Measurements from ENCODE around the gene EXOC3. TPM values are rescaled to one million over a fixed set of nuclear protein-coding genes. Genes with fewer than 3 reads are reported as not detected.

EXOC3 gene
- total RNA-seq, 3 donors from 2014 or later (not counting 1 experiment from before 2014, with no cell fraction given) = 89.6 to 99.9 (median 96.3) TPM

DNA sequence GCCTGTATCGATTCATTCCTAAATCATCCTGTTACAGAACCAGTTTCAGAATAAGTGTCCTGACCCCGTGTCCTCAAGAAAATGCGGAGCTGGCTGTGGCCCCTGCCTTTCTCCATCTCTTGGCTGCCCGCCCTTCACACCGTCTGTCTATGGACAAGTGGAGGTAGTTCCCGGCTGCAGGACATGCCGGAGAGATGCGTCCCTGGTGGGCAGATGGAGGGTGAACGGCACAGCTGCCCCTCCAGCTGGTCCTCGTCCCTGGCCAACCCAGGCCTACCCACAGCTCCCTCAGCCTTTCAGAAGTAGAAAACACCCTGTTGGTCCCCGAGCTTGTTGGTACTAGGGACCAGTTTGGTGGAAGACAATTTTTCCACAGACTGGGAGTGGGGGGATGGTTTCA is 14.8 kb upstream of the EXOC3 start:
- ATAC-seq = no peak
- peaks cover 4 to 13% of the 10 kb centered on the region in 2 donors for H3K4me1 Mint-ChIP-seq
- Histone ChIP-seq H3K4me1 (ENCODE audit: control insufficient read depth, insufficient read depth, low read length) (peaks cover 12% of the 10 kb centered on the region), H3K27me3 (ENCODE audit: control insufficient read depth, insufficient read depth, low read length) (no peaks in the 10 kb centered on the region), H3K27ac (ENCODE audit: low read length) (no peak overlapping the region), H3K9me3 (ENCODE audit: control insufficient read depth, insufficient read depth, low read length) (no peaks in the 10 kb centered on the region), H3K4me3 (ENCODE audit: low read length) (no peak overlapping the region), H3K36me3 (ENCODE audit: control insufficient read depth, insufficient read depth, low read length) (no peaks in the 10 kb centered on the region)
- peaks cover 0 to 9% of the 10 kb centered on the region in 2 donors for H3K9me3 Mint-ChIP-seq
- H3K27ac Mint-ChIP-seq = no peak overlapping the region
- no peaks in the 10 kb centered on the region for H3K36me3 Mint-ChIP-seq
- intact Hi-C loops (cut with micrococcal nuclease) = no loop called here
- TF ChIP-seq, protein P1, sequence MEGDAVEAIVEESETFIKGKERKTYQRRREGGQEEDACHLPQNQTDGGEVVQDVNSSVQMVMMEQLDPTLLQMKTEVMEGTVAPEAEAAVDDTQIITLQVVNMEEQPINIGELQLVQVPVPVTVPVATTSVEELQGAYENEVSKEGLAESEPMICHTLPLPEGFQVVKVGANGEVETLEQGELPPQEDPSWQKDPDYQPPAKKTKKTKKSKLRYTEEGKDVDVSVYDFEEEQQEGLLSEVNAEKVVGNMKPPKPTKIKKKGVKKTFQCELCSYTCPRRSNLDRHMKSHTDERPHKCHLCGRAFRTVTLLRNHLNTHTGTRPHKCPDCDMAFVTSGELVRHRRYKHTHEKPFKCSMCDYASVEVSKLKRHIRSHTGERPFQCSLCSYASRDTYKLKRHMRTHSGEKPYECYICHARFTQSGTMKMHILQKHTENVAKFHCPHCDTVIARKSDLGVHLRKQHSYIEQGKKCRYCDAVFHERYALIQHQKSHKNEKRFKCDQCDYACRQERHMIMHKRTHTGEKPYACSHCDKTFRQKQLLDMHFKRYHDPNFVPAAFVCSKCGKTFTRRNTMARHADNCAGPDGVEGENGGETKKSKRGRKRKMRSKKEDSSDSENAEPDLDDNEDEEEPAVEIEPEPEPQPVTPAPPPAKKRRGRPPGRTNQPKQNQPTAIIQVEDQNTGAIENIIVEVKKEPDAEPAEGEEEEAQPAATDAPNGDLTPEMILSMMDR (IDR thresholded peaks at IDR 0.05) = no peak
- H3K4me3 Mint-ChIP-seq = no peak overlapping the region
- 95% methylated on average over 10 of the region's 11 CpGs for WGBS (ENCODE audit: insufficient coverage)
- no peak for DNase-seq
- peaks cover 0 to 4% of the 10 kb centered on the region in 2 donors for H3K27me3 Mint-ChIP-seq (ENCODE audit: low read depth in 2 of 2)

DNA sequence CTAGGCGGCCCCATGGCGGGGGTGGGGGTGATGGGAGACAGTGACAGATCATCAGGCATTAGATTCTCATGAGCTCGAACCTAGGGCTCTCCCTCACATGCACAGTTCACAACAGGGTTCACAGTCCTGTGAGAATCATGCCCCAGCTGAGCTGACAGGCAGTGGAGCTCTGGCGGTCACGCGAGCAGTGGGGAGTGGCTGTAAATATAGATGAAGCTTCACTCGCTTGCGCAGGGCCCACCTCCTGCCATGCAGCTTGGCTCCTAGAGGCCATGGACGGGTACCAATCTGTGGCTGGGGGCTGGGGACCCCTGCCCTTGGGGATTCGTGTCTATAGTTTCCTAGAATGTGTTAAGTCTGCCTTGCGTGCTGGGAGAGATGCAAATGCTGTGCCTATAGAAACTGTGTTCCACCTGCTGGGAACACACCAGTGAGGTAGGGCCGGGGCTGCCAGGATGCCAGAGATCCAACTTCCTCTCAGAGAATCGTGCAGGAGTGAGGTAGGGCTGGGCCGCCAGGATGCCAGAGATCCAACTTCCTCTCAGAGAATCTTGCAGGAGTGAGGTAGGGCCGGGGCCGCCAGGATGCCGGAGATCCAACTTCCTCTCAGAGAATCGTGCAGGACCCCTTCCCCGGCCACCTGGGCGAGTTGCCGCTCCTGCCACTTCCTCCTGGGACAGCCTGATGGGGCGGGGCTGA is 14.1 kb upstream of the EXOC3 start:
- WGBS (ENCODE audit: insufficient coverage) = 78% methylated on average over 20 of the region's 22 CpGs
- ATAC-seq (no peak), DNase-seq (no peak)
- Histone ChIP-seq H3K36me3 (ENCODE audit: control insufficient read depth, insufficient read depth, low read length) (no peaks in the 10 kb centered on the region), H3K27ac (ENCODE audit: low read length) (no peak overlapping the region), H3K4me1 (ENCODE audit: control insufficient read depth, insufficient read depth, low read length) (peaks cover 10% of the 10 kb centered on the region), H3K27me3 (ENCODE audit: control insufficient read depth, insufficient read depth, low read length) (no peaks in the 10 kb centered on the region), H3K9me3 (ENCODE audit: control insufficient read depth, insufficient read depth, low read length) (no peaks in the 10 kb centered on the region), H3K4me3 (ENCODE audit: low read length) (no peak overlapping the region)
- Mint-ChIP-seq H3K27me3 (ENCODE audit: low read depth in 2 of 2) (peaks cover 0 to 4% of the 10 kb centered on the region in 2 donors), H3K4me3 (no peak overlapping the region), H3K27ac (no peak overlapping the region), H3K36me3 (no peaks in the 10 kb centered on the region), H3K4me1 (peaks cover 0 to 9% of the 10 kb centered on the region in 2 donors), H3K9me3 (peaks cover 0 to 9% of the 10 kb centered on the region in 2 donors)
- TF ChIP-seq, protein P1 (IDR thresholded peaks at IDR 0.05) = no peak
- intact Hi-C loops (cut with micrococcal nuclease) = no loop called here

DNA sequence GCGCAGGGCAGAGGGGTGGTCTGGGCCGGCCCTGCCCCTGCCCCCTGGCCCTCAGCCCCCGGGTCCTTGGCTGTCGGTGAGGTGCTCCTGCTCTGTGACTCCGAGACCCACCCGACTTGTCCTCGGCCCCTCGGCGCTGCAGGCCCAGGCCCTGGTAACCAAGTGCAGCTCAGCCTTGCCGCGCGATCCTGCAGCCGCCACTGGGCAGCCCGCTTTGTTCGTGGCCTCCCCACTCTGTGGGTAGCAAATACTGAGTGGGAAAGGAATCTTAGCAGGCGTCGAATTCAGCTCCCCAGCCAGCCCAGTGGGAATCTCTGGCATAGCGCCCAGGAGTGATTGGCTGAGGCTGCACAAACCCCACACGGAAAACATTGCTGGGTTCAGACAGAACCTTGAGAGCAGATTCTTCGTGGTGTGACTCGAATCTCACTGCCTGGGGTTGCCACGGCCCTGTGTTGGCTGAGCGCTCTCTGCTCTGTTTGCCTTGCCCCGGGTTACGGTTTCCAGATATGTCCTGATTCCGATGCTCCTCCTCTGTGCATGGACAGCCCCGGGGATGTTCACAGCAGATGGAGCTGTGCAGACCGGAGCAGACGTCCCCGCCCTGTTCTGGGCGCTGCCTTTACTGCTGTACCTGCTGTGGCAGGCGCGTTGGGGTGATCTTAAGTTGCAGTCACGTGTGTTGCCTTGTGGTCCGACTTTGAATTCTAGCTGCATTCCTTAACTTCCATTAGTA is 13.4 kb upstream of the EXOC3 start:
- intact Hi-C loops (cut with micrococcal nuclease) = loop anchor here (2.0 kb wide), 1 partner anchor 241 kb away; no protein-coding TSS in a partner anchor
- H3K27me3 ChIP-seq (ENCODE audit: control insufficient read depth, insufficient read depth, low read length) = no peaks in the 10 kb centered on the region
- Mint-ChIP-seq H3K27me3 (ENCODE audit: low read depth in 2 of 2) (peaks cover 0 to 4% of the 10 kb centered on the region in 2 donors), H3K4me3 (no peak overlapping the region), H3K9me3 (peaks cover 0 to 9% of the 10 kb centered on the region in 2 donors), H3K36me3 (no peaks in the 10 kb centered on the region), H3K27ac (no peak overlapping the region), H3K4me1 (peaks cover 0 to 3% of the 10 kb centered on the region in 2 donors)
- H3K36me3 ChIP-seq (ENCODE audit: control insufficient read depth, insufficient read depth, low read length) = no peaks in the 10 kb centered on the region
- no peak overlapping the region for H3K4me3 ChIP-seq (ENCODE audit: low read length)
- peaks cover 4% of the 10 kb centered on the region for H3K4me1 ChIP-seq (ENCODE audit: control insufficient read depth, insufficient read depth, low read length)
- no peak overlapping the region for H3K27ac ChIP-seq (ENCODE audit: low read length)
- TF ChIP-seq, protein P1 (IDR thresholded peaks at IDR 0.05) = no peak
- DNase-seq (no peak), ATAC-seq (no peak)
- H3K9me3 ChIP-seq (ENCODE audit: control insufficient read depth, insufficient read depth, low read length) = no peaks in the 10 kb centered on the region
- 92% methylated on average over 35 of the region's 35 CpGs for WGBS (ENCODE audit: insufficient coverage)

Measured in natural killer cell (primary cell).